Neural crest cell (in vitro differentiated cells): ENCODE data around the gene PAX8. TPM values are rescaled to one million over a fixed set of nuclear protein-coding genes. Genes with fewer than 3 reads are reported as not detected.

Experiments used
- DNase-seq: peaks from one replicate; pipeline ENCODE4 v3.0.0; 2021; ENCODE audit warnings: low read depth, mixed read lengths, low spot score
- H3K27ac Mint-ChIP-seq: one replicate; pipeline ENCODE4 v1.8.0; 2021; ENCODE audit warnings: mild to moderate bottlenecking, mixed read lengths; ENCODE audit not compliant: unreplicated experiment
- H3K27me3 Mint-ChIP-seq: 2 replicates; pipeline ENCODE4 v1.8.0; 2021; ENCODE audit warnings: low read depth, mild to moderate bottlenecking, mixed read lengths
- H3K36me3 Mint-ChIP-seq: 2 replicates; pipeline ENCODE4 v1.8.0; 2021; ENCODE audit warnings: low read depth, mild to moderate bottlenecking, mixed read lengths
- H3K4me1 Mint-ChIP-seq: 2 replicates; pipeline ENCODE4 v1.8.0; 2021; ENCODE audit warnings: mixed read lengths
- H3K4me3 Mint-ChIP-seq: one replicate; pipeline ENCODE4 v1.8.0; 2021; ENCODE audit warnings: mild to moderate bottlenecking, mixed read lengths
- H3K9me3 Mint-ChIP-seq: 2 replicates; pipeline ENCODE4 v1.8.0; 2021; ENCODE audit warnings: mixed read lengths
- CTCF ChIP-seq: fragments of 200-600 bp; sonication (generic); conservative IDR thresholded peaks from 2 replicates; pipeline ENCODE4 v1.5.0; 2021; ENCODE audit warnings: antibody characterized with exemption, mild to moderate bottlenecking
- total RNA-seq: library from RNA; stranded (reverse); gene quantifications from 2 replicates; pipeline ENCODE4 v1.2.1, GENCODE V29; 2021

Gene PAX8
- total RNA-seq, 1 donor from 2014 or later, result 0.49 TPM

DNA sequence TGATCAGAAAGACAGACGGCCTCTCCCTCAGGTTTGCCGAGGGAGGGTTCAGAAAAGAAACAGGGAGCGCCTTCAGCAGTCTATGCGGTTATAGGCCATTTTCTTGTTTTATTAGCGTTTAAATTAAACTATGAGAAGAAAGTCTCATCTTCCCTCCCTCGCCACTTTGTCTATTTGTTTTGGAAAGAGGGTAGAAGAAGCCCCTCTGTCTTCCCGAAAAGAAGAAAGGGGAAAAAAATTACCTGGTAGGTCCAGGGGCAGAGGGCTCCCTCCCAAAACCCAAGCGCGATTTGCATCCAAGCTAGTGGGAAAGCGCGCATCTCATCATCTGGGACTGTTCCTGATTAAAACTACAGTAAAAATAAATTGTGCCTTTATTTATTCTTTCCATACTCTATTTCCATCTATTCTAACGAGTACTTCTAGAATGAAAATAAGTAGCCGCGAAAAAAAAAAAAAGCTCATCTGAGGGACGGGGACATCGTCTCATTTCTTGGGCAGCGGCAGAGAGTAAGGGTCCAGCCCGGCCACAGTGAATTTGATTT, 2.4 kb downstream of the PAX8 start:
- no peak for DNase-seq
- no peak overlapping the region for H3K4me3 Mint-ChIP-seq
- H3K36me3 Mint-ChIP-seq, result no peaks in the 10 kb centered on the region
- TF ChIP-seq CTCF, result no peak
- H3K27ac Mint-ChIP-seq, result no peak overlapping the region
- peaks cover 4% of the 10 kb centered on the region for H3K4me1 Mint-ChIP-seq
- no peaks in the 10 kb centered on the region for H3K9me3 Mint-ChIP-seq
- peaks cover 99% of the 10 kb centered on the region for H3K27me3 Mint-ChIP-seq

DNA sequence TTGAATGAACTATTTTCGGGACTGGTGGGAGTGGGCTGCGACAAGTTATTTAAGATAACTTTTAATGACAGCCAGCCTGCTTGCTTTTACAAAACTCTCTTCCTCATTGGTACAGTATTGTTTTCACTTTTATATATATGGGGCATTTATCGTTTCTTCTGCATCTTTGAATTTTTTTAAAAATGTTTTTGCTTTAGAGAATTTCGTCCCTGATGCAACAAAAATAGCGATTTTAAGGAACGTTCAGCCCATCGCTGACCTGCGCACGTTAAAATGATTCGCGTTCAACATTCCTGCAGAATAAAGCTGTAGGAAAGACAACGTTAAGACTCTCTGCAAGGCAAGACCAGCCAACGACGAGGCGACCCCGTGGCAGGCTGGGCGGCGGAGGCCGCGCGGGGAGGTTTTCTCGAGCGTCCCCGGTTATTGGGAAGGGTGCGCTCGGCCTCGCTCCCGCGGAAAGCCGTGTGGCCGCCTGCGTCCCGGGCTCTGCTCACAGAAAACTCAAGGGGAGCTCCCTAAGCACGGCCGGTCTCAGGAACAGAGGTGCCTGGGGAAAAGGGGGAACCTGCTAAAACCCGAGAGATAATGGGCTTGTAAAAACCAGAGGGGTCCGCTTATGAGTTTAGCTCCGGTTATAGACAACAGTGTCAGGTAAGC, 3.0 kb downstream of the PAX8 start:
- no peak for DNase-seq
- H3K9me3 Mint-ChIP-seq, result no peaks in the 10 kb centered on the region
- no peak overlapping the region for H3K4me3 Mint-ChIP-seq
- TF ChIP-seq CTCF, result no peak
- H3K36me3 Mint-ChIP-seq, result no peaks in the 10 kb centered on the region
- H3K4me1 Mint-ChIP-seq, result peaks cover 4% of the 10 kb centered on the region
- H3K27ac Mint-ChIP-seq, result no peak overlapping the region
- peaks cover 99% of the 10 kb centered on the region for H3K27me3 Mint-ChIP-seq

- Mint-ChIP-seq H3K36me3 (no peaks in the 10 kb centered on the region), H3K4me3 (no peak overlapping the region), H3K27ac (no peak overlapping the region), H3K27me3 (peaks cover 97% of the 10 kb centered on the region), H3K9me3 (no peaks in the 10 kb centered on the region), H3K4me1 (peaks cover 9% of the 10 kb centered on the region)
- TF ChIP-seq CTCF, result no peak
- no peak for DNase-seq
These were observed 4.3 kb downstream of the PAX8 start for GRCh38 chr2:113274432-113274831.

- Mint-ChIP-seq H3K4me3 (no peak overlapping the region), H3K27me3 (peaks cover 95% of the 10 kb centered on the region), H3K9me3 (no peaks in the 10 kb centered on the region), H3K4me1 (peaks cover 9% of the 10 kb centered on the region), H3K36me3 (no peaks in the 10 kb centered on the region), H3K27ac (no peak overlapping the region)
- TF ChIP-seq CTCF, result no peak
- DNase-seq, result no peak
These were observed 4.7 kb downstream of the PAX8 start for GRCh38 chr2:113273981-113274380.

DNA sequence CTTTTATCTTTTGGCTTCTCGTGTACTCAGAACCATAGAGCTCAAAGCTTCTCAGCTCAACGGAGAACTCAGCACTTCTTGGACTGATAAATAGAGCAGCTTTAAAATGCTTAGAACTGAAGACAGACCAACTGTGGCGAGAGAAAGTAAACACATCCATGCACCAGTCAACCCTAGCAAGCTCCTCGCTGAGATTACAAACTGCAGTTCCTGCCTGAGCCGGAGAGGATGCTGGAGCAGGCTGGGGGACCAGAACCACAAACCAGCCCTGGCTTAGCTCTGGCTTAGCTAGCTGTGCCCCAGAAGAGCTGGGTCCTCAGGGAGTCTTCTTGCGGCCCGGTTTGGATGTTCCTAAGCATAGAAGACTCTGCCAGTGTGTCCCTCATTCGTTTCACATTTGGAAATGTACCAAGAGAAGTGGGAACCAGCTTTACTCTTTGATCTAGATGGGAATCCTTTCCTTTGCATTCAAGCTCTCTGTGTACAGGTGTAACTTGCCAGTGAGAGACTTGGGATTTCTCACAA, 5.6 kb downstream of the PAX8 start:
- Mint-ChIP-seq H3K9me3 (no peaks in the 10 kb centered on the region), H3K4me1 (peaks cover 9% of the 10 kb centered on the region), H3K4me3 (no peak overlapping the region), H3K36me3 (no peaks in the 10 kb centered on the region), H3K27ac (no peak overlapping the region), H3K27me3 (peaks cover 89% of the 10 kb centered on the region)
- DNase-seq, result peak; percentile 23
- TF ChIP-seq CTCF, result no peak
